Sigmoid colon (tissue), 4 donors: ENCODE data around the gene TM9SF2.

Experiments used
- EP300 ChIP-seq, 4 donors: sonication (generic); formaldehyde crosslinking; IDR thresholded peaks; one replicate each; pipeline ENCODE4 v1.6.1; 2017; ENCODE audit warnings: antibody characterized with exemption in 4 of 4
- POLR2A ChIP-seq, 2 donors: fragments of 450-650 bp; IDR thresholded peaks; one replicate each; pipeline ENCODE4 v1.6.1; 2016; ENCODE audit warnings: antibody characterized with exemption in 2 of 2, mild to moderate bottlenecking in 2 of 2, moderate library complexity in 2 of 2
- TF ChIP-seq, protein P1 (sequence below), 4 experiments: fragments of 450-650 bp in 3 of 4; fragments of 200-600 bp in 1 of 4; IDR thresholded peaks; one replicate each; pipeline ENCODE4 v1.5.1; 2016 to 2019; ENCODE audit warnings: antibody characterized with exemption in 4 of 4, mild to moderate bottlenecking in 3 of 4, moderate library complexity in 2 of 4

DNA sequence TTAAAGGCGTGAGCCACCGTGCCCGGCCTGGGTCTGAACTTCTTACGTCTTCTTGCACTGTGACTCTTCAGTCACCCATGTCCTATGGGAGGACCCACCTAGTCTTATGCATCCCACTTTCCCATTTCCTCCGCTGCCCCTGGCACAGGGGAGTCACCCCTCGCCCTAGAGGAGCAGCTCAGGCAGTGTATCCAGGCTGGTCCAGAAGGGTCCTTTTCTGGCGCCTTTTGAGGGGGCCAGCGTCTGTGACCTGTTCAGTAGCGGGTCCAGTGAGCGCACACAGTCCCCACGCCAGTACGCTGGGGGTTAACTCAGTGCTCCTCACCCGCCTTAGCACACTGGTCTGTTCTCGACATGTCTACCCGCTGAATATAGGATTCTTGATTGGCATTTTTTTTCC is 107.1 kb downstream of the TM9SF2 start:
- TF ChIP-seq, protein P1, sequence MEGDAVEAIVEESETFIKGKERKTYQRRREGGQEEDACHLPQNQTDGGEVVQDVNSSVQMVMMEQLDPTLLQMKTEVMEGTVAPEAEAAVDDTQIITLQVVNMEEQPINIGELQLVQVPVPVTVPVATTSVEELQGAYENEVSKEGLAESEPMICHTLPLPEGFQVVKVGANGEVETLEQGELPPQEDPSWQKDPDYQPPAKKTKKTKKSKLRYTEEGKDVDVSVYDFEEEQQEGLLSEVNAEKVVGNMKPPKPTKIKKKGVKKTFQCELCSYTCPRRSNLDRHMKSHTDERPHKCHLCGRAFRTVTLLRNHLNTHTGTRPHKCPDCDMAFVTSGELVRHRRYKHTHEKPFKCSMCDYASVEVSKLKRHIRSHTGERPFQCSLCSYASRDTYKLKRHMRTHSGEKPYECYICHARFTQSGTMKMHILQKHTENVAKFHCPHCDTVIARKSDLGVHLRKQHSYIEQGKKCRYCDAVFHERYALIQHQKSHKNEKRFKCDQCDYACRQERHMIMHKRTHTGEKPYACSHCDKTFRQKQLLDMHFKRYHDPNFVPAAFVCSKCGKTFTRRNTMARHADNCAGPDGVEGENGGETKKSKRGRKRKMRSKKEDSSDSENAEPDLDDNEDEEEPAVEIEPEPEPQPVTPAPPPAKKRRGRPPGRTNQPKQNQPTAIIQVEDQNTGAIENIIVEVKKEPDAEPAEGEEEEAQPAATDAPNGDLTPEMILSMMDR (IDR thresholded peaks at IDR 0.05) = no peak
- no peak for TF ChIP-seq POLR2A (IDR thresholded peaks at IDR 0.05)
- TF ChIP-seq EP300 (IDR thresholded peaks at IDR 0.05) = no peak
